ENCODE measurements around the gene CLEC3B.
"Not testable (repeated sequence)": the region's sequence is repeated elsewhere in the genome, so short reads cannot be mapped to it uniquely, and the experiment has no call there.

Gene CLEC3B, protein sequence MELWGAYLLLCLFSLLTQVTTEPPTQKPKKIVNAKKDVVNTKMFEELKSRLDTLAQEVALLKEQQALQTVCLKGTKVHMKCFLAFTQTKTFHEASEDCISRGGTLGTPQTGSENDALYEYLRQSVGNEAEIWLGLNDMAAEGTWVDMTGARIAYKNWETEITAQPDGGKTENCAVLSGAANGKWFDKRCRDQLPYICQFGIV

DNA sequence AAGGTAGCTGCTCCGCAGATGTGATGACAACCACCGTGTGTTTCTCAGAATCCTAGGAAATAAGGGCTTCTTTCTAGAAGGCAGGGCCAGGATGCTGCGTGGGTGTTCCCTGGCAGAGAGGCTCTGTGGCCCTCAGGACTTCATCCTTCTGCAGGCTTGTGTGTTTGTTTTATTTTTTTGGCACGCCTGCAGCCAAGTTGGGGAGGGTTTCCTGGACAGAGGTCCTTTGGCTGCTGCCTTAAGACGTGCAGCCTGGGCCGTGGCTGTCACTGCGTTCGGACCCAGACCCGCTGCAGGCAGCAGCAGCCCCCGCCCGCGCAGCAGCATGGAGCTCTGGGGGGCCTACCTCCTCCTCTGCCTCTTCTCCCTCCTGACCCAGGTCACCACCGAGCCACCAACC, at the start of gene CLEC3B:
TSS of gene CLEC3B (plus strand) at position 266 of the 400 bp plus-strand sequence. CDS start at position 326, 60 bp downstream.
- no peak for DNase-seq (ENCODE audit: low read depth in 1 of 2, low spot score in 1 of 2)

DNA sequence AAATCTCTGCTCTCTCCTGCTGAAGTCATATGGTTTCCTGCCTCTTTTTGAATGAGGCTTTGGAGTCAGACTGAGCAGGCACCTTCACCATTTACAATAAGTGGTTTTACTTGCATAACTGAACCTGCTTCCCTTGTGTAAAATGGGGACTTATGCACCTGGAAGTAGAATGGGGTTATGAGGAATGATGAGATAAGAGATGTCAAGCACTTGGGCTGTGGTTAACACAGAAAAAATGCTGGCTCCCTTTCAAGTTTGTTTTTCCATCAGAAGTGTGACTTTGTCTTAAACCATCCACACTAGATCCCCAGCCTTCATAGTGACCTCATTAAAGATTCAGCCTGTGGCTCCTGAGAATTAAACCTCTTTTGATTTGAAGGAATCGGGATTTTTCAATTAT, 44.9 kb upstream of the CLEC3B start:
- DNase-seq (ENCODE audit: low read depth in 1 of 2, low spot score in 1 of 2) = no peak

DNA sequence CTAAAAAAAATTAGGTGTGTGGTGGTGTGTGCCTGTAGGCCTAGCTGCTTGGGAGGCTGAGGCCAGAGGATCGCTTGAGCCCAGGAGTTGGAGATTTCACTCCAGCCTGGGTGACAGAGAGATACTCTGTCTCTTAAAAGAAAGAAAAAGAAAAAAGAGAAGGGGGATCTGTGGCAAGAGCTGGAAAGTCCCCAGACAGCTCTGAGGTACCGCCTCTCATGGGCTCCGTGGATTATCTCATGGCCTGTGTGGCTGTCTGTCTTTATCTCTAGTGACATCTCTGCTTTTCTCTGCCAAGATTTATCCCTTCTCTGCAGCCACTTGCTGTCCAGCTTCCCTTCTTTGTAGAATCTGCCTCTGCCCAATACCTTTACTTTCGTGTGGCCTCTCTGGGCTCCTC, 44.4 kb upstream of the CLEC3B start:
- no peak for DNase-seq (ENCODE audit: low read depth in 1 of 2, low spot score in 1 of 2)

DNA sequence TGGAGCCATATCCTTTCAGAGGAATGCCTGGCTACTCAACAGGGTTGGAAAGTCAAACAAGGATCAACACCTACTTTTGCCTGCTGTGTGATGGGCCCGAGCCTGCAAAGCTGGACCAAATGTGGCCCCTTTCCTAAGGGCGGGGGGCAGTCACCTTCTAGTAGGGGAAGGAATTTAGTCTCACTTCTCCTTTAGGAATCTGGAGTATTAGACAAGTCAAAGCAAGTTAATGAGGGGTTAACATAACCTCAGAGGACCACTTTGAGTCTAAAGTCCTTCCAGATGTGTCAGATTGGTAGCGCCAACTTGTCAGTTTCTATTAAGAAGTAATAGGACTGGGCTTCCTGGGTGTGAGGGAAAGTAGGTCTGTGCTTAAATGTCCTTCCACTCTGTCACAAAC, 43.3 kb upstream of the CLEC3B start:
- DNase-seq (ENCODE audit: low read depth in 1 of 2, low spot score in 1 of 2) = no peak

DNA sequence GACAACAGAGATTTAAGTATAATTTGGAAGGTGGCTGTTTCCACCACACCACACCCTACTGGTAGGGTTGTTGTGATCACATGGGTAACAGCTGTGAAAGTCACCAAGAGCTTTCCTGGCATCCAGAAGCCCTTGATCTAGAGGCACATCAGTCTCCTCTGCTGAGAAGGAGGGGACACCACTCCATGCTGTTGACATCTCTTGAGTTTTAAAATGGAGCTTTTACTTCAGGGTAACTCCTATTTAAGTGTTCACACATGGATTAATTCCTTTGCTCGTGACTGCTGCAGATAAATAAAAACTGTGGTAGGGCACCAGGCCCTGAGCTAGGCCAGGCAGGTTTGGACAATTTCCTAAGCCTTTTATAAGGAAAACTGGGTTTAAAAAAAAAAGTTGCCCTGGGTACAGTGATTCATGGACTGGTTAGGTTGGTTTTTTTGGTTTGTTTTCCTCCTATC, 42.6 kb upstream of the CLEC3B start:
- no peak for DNase-seq (ENCODE audit: low read depth in 1 of 2, low spot score in 1 of 2)

DNA sequence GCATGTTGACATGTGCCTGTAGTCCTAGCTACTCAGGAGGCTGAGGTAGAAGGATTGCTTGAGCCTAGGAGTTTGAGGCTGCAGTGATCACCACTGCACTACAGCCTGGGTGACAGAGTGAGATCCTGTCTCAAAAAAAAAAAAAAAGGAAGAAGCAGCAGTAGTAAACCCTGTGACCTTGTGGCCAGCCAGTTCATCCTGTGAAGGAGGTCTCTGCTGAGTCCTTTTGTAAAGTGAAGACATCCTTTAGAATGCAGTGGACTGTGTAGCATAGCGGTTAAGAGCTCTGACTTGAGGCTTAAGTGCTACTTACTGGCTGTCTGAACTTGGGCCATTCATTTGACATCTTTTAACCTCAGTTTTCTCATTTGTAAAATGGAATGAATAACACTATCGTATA, 41.8 kb upstream of the CLEC3B start:
- no peak for DNase-seq (ENCODE audit: low read depth in 1 of 2, low spot score in 1 of 2)

DNA sequence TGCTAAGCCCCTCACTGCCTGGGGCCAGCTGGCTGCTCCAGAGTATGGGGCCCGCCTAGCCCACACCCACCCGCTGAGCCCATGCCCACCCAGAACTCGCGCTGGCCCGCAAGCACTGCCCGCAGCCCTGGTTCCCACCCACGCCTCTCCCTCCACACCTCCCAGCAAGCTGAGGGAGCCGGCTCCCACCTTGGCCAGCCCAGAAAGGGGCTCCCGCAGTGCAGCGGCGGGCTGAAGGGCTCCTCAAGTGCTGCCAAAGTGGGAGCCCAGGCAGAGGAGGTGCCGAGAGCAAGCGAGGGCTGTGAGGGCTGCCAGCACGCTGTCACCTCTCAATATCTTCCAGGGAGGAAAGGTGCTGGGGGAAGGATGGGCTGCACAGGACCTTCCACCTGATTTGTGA, 39.8 kb upstream of the CLEC3B start:
- DNase-seq (ENCODE audit: low read depth in 1 of 2, low spot score in 1 of 2) = not testable (repeated sequence)

DNA sequence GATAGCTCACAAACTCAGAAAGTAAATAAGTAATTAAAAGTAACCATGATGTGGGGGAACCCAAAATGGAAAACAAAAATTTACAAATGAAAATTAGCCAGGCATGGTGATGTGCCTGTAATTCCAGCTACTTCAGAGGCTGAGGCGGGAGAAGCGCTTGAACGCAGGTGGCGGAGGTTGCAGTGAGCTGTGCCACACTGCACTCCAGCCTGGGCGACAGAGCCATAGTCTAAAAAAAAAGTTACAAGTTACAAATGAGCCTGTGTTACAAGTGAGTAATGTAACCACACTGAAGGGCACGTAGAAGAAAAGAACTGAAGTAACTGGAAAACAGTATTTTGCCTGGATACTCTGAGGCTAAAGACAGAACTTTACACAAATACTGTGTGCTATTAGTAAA, 38.8 kb upstream of the CLEC3B start:
- no peak for DNase-seq (ENCODE audit: low read depth in 1 of 2, low spot score in 1 of 2)

DNA sequence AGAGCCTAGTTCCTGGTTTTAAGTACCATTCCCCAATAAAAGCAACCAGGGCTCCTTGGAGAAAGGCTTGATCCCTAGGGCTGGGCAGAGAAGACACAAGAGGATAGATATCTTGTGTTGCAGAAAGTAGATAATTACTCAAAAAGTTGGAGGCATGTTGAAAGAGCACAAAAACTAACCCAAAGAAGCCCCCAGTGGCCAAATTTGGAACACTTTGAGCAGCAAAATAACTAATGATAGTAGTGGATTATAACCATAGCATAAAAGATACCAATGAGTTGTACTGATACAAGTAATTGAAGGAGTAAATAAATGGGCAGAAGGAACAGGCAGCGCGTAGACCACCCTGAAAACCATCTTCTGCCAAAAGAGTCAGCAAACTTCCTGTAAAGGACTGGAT, 38.0 kb upstream of the CLEC3B start:
- DNase-seq (ENCODE audit: low read depth in 1 of 2, low spot score in 1 of 2) = no peak

DNA sequence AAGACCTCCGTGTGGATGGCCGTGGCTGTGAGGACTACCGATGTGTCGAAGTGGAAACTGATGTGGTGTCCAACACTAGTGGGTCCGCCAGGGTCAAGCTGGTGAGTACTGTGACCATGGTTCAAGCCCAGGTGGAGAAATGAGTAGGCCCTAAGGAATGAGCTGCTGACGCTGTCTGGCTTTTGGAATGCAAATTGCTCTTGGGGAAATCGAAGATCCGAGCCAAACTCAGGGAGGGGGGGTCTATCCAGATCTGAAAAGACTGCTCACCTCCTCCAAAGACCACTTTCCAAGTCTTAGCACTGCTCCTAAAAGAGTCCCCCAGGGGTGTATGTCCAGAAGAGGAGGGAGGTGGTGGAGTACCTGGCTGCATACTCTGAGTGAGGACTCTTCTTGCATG, 37.0 kb upstream of the CLEC3B start:
- DNase-seq (ENCODE audit: low read depth in 1 of 2, low spot score in 1 of 2) = no peak

DNA sequence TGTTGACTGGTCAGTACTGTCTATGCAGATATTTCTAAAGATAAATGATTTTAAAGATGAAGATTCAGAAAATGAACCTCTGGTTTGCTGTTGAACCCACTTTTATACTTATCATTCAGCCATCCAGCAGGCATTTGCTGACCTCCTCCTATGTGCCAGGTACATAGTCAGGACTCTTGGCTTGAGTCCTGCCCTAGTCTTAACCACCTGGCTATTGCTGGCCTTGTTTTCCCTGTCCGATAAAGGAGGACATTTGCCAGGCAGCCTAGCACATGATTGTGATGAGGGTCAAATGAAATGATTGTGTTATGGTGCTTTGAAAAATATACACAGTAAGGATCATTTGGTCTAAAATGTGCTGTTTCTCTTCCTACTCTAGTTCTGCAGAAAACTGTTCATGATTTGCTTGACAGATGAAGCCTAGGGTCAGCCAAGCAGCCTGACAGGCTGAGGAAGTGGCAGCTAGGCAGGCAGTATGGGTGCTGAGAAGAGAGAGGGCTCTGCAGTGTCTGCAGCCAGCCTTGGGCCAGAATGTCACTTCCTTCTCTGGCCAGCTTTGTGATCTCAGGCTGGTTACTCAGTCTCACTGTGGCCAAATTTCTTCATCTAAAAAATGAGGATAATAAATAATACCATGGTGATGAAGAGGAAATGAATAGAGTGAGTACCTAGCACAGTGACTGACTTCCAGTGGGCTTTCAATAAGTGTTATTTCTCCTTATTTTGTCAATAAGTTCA, 36.3 kb upstream of the CLEC3B start:
- no peak for DNase-seq (ENCODE audit: low read depth in 1 of 2, low spot score in 1 of 2)

DNA sequence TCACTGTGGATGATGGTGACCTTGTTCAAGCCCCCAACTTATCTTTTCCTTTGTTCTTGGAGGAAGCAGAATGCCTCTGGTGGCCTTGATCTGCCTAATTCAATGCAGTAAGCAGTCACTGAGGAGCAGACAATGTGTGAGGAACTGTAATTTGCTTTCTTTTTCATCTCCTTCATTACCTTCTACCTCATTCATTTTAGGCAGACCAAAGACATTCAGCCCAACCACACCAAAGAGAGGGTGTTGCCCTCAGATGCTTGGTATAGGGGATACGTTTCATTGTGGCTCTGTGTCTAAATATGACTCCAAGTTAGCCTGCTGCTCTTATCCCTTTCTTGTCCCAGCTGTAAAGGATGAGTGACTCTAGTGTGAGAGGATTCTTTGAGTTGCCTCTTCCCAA, 34.8 kb upstream of the CLEC3B start:
- no peak for DNase-seq (ENCODE audit: low read depth in 1 of 2, low spot score in 1 of 2)

DNA sequence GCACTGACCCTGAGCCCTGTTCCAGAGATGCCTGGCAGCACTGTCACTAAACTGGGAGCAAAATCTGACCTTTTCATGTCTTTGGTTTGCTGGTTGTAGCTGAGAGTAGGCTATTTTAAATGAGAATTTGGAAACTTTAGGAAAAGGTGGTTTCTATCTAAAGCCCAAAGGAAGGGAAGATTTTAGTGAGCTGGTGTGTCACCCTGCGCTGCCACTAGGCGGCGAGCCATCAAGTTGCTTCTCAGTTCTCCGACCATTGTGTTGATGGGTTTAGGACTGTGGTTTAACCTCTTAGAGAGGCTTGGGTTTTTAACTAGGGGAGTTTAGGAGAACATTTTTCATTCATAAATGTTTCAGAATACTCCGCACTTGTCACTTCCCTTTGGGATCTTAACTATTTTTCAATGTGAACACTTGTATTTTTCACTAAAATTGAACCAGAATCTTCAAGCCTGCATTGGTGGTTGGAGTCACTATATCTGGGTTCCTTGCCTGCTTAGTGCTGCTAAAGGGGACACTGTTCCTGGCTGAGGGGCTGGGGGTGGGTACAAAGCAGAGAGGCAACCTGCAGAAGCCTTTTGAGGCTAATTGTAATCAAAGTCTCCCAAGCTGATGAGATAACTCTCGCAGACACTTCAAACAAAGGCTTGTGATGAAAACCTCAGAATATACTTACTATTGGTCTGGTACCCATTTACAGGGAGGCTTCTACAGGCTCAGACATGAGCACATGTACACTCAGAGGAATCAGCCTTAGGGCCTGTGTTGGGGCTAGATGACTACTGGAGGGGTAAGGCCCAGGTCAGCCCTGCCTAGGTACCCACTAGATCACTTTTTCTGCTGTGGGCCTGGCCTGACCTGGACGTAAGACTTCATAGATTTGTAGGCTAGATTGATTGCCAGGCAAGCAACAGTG, 33.3 kb upstream of the CLEC3B start:
- no peak for DNase-seq (ENCODE audit: low read depth in 1 of 2, low spot score in 1 of 2)

DNA sequence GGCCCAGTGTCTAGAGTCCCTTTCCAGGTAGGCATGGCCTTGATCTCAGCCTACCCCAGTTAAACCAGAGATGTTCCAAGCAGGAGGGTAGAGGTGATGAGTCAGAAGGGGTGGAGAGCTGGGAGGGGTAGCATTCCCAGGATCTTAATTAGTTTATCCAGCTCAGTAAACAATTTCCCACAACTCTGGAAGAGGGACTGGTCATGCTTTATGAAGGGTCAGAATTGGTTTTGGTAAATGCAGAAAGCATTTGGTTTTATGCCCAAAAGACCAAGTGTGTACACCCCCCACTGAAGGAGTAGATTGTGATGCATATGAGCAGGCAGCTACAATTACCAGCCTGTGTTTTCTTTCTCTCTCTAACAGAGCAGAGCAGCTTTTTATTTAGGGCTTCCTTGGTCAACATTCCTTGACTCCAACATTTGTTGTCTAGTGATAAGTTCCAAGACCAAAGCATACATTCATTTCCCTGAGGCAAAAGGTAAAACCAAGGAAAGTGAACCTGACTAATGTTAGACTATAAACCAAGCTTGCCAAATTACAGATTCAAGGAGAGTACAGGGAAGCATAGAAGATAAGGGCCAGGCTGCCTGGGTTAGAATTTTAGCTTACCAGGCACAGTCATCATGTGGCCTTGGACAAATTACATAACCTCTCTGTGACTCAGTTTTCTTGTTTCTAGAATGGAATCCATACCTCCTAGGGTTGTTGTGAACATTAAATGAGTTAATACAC, 32.5 kb upstream of the CLEC3B start:
- no peak for DNase-seq (ENCODE audit: low read depth in 1 of 2, low spot score in 1 of 2)

DNA sequence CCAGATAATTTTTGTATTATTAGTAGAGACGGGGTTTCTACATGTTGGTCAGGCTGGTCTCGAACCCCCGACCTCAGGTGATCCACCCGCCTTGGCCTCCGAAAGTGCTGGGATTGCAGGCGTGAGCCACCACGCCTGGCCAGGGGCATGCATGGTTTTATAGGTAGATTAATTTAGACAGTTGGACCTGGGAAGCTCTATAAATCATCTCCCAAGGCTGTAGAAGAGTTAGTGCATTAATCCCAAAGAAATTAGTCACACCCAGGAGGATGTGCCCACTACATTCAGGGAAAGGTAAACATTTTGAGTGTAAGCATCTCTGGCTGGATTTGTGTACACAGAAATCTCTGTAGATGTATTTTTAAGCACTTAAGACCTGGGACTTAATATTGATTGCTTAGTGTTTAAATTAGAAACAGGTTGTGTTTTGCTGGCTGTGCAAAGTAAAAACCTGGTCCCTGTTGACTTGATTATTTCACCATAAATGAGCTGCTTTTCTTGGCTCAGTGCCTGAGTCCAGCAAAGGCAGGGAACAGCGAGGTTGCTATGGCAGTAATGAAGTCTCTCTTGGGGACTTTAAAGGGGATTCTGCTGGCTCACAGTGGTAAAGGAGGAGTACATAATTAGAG, 30.8 kb upstream of the CLEC3B start:
- no peak for DNase-seq (ENCODE audit: low read depth in 1 of 2, low spot score in 1 of 2)

DNA sequence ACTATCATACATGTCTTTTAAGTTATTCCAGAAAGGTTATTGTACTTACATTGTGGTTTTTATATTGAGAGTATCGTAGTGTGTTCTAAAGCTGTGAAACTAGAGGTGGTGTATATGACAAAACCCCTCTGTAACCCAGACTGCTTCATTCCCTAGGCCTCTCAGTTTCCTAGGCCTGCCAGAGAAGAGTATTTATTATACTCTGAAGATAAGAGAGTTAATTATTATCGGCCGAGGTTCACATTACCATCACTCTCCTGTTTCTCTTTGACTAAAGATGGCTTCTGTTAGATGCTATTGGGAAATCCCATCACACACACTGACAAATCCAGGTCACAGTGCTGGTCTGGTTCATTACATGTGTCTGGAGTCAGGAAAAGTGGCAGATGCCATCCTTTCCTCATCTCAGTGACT, 29.5 kb upstream of the CLEC3B start:
- DNase-seq (ENCODE audit: low read depth in 1 of 2, low spot score in 1 of 2) = no peak

DNA sequence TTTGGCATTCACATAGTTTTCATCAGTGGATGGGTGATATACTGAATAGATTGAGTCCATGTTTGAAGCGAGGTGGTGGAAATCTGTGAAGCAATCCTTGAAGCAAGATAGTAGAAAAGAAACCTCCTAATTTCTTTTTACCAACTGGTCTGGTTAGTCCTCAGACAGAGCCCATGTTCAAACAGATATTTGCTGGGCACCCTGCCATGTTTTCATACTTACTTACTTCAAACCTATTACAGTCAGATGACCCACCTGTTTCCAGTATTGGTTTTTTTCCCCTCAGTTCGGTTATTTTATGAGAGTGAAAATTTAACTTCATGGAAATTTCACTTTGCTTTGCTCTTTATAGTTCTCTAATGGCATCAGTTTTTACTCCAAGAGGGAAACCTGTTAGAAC, 26.3 kb upstream of the CLEC3B start:
- no peak for DNase-seq (ENCODE audit: low read depth in 1 of 2, low spot score in 1 of 2)

DNA sequence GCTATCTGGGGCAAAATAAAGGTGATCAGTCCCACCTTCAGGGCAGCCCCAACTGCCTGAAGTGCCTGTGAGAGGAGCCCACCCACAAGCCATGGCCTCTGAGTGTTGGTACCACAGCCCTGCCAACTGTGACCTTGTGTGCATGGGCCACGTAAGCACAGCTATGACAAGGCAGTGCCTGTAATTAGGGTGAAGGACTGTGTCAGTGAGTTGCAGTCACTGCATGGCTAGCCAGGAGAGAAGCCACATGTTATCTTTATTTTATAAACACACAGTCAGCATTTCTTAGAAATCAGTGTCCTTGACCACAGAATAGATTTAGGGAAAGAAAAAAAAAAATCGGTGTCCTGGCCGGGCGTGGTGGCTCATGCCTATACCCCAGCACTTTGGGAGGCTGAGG, 25.3 kb upstream of the CLEC3B start:
- DNase-seq (ENCODE audit: low read depth in 1 of 2, low spot score in 1 of 2) = no peak

DNA sequence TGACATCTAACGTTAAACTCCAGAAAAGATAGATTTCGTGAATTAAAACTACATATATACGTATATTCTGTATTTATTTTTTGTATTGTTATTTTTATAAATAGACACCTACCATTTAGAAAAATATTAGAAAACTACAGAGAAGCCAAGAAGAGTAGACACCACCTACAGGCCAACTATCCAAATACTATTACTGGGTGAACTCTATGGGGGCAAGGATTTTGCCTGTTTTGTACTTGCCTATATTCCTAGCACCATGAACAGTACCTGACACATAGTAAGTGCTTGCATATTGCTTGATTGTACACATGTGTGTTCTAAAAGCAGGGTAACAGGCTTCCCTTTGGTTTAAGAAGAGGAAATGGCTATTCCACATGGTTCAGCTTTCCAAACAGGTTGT, 24.4 kb upstream of the CLEC3B start:
- no peak for DNase-seq (ENCODE audit: low read depth in 1 of 2, low spot score in 1 of 2)

DNA sequence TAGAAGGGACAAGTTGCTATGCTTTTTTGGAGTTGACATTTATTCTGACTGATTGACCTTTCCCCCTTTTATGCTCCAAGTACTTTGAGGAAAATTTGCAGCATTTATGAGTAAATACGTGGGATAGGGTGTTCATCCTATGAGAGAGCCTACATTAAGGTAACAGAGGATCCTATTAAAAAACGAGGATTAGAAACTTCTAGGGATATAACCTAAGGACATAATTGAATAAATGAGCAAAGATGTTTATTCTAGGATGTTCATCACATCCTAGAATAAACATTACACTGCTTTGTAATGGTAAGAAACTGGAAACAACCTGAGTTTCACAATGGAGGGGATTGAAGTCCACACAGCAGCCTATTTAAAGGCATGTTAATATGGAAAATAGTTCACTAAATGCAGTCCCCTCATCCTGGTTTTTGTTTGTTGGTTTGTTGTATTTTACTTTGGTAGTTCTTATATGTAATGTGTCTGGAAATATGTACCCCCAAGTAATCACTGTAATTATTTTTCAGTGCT, 23.9 kb upstream of the CLEC3B start:
- DNase-seq (ENCODE audit: low read depth in 1 of 2, low spot score in 1 of 2) = no peak

DNA sequence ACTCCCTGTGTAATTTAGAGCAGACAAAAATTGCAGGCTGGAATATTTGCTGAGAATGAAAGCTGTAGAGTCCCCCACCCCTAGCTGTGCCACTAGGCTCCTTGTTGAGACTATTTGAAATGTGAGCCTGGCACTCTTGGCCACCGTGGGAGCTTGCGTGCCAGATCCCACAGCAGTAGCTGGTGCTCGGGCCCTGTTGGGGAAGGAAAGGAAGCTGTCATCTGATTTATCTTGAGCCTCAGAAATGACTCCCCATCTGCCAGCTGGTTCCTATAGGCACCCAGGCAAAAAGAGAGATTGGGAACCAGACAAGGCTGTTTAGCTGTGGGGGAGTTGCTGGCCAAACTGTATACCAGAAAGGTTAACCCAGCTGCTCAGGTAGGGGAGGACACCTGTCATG, 23.4 kb upstream of the CLEC3B start:
- DNase-seq (ENCODE audit: low read depth in 1 of 2, low spot score in 1 of 2) = no peak
